Stomach (tissue), 4 donors: ENCODE measurements around the gene LIN7A.

Experiments
- EP300 ChIP-seq: sonication (generic); formaldehyde crosslinking; IDR thresholded peaks from one replicate; pipeline ENCODE4 v1.6.1; 2017; ENCODE audit warnings: antibody characterized with exemption
- POLR2AphosphoS5 ChIP-seq, 3 donors: sonication (generic); formaldehyde crosslinking; IDR thresholded peaks; one replicate each; pipeline ENCODE4 v1.6.1; 2016; ENCODE audit warnings: antibody characterized with exemption in 3 of 3

- TF ChIP-seq POLR2AphosphoS5 (IDR thresholded peaks at IDR 0.05) (no peak), EP300 (no peak)
Observed at GRCh38 chr12:80814453-80814852, 123.3 kb downstream of the LIN7A start.
